NCI-H2227 treated with DMSO at 0.1 percent for 48 hours (cell line): Measurements from ENCODE around the gene GPC6.

Source experiments
- DNase-seq: peaks from one replicate; lab custom pipeline; 2025; lab: John Stamatoyannopoulos, UW

Gene GPC6

GRCh38 chr13:94169454-94170144, 943.0 kb downstream of the GPC6 start:
- no peak for DNase-seq

- no peak for DNase-seq
Measured at GRCh38 chr13:94170145-94170571, 943.6 kb downstream of the GPC6 start.

- DNase-seq: no peak
Measured at GRCh38 chr13:94172416-94172815, 945.8 kb downstream of the GPC6 start.

GRCh38 chr13:94173312-94173854, 946.8 kb downstream of the GPC6 start:
- DNase-seq: no peak

- no peak for DNase-seq
Measured at GRCh38 chr13:94174009-94174408, 947.4 kb downstream of the GPC6 start.

- DNase-seq: no peak
Measured at GRCh38 chr13:94175076-94175475, 948.5 kb downstream of the GPC6 start.

GRCh38 chr13:94176561-94176960, 950.0 kb downstream of the GPC6 start:
- no peak for DNase-seq

- DNase-seq: no peak
Measured at GRCh38 chr13:94177041-94177440, 950.4 kb downstream of the GPC6 start.

- DNase-seq: no peak
Measured at GRCh38 chr13:94178625-94179244, 952.1 kb downstream of the GPC6 start.

- DNase-seq: no peak
Measured at GRCh38 chr13:94181461-94182107, 955.0 kb downstream of the GPC6 start.

- no peak for DNase-seq
Measured at GRCh38 chr13:94182185-94182761, 955.7 kb downstream of the GPC6 start.

GRCh38 chr13:94186470-94186869, 959.9 kb downstream of the GPC6 start:
- no peak for DNase-seq

GRCh38 chr13:94188201-94188854, 961.7 kb downstream of the GPC6 start:
- no peak for DNase-seq

GRCh38 chr13:94192431-94192975, 965.9 kb downstream of the GPC6 start:
- DNase-seq: peak; percentile 9

GRCh38 chr13:94195715-94196114, 969.1 kb downstream of the GPC6 start:
- peak; percentile 59 for DNase-seq

- no peak for DNase-seq
Measured at GRCh38 chr13:94196413-94196812, 969.8 kb downstream of the GPC6 start.

GRCh38 chr13:94198681-94199080, 972.1 kb downstream of the GPC6 start:
- no peak for DNase-seq

- DNase-seq: no peak
Measured at GRCh38 chr13:94199135-94199534, 972.5 kb downstream of the GPC6 start.

- no peak for DNase-seq
Measured at GRCh38 chr13:94201022-94201421, 974.4 kb downstream of the GPC6 start.

GRCh38 chr13:94204163-94204562, 977.6 kb downstream of the GPC6 start:
- DNase-seq: no peak

GRCh38 chr13:94204946-94205345, 978.3 kb downstream of the GPC6 start:
- DNase-seq: no peak

- no peak for DNase-seq
Measured at GRCh38 chr13:94205896-94206295, 979.3 kb downstream of the GPC6 start.
